BLaER1 treated with 17β-estradiol and CSF1 and Interleukin-3, amounts not matched to agents 10 nM and 100 nM (cell line): ENCODE data around the gene MADD.

Experiments used
- H3K27ac ChIP-seq, 11 experiments: shearing (Covaris generic); formaldehyde crosslinking; 2 replicates each; pipeline ENCODE4 v1.8.1; 2022
- H3K27me3 ChIP-seq, 11 experiments: shearing (Covaris generic); formaldehyde crosslinking; 2 replicates each; pipeline ENCODE4 v1.8.1; 2022
- H3K36me3 ChIP-seq, 11 experiments: shearing (Covaris generic); formaldehyde crosslinking; 2 replicates each; pipeline ENCODE4 v1.8.1; 2022
- H3K4me1 ChIP-seq, 10 experiments: shearing (Covaris generic); formaldehyde crosslinking; 2 replicates each; pipeline ENCODE4 v1.8.1; 2022
- H3K4me2 ChIP-seq, 11 experiments: shearing (Covaris generic); formaldehyde crosslinking; 2 replicates each; pipeline ENCODE4 v1.8.1; 2022
- H3K4me3 ChIP-seq, 10 experiments: shearing (Covaris generic); formaldehyde crosslinking; 2 replicates each; pipeline ENCODE4 v1.8.1; 2022
- H3K9ac ChIP-seq, 11 experiments: shearing (Covaris generic); formaldehyde crosslinking; 2 replicates each; pipeline ENCODE4 v1.8.1; 2022
- H3K9me3 ChIP-seq, 11 experiments: shearing (Covaris generic); formaldehyde crosslinking; replicated peaks in 1 of 11; 2 replicates each; pipeline ENCODE4 v1.8.1; 2022
- H4K20me1 ChIP-seq, 11 experiments: shearing (Covaris generic); formaldehyde crosslinking; 2 replicates each; pipeline ENCODE4 v1.8.1; 2022
- Cebpa-rat ChIP-seq, 11 experiments: shearing (Covaris generic); IDR thresholded peaks; 2 replicates each; pipeline ENCODE4 v1.8.1; 2022

Gene MADD

DNA sequence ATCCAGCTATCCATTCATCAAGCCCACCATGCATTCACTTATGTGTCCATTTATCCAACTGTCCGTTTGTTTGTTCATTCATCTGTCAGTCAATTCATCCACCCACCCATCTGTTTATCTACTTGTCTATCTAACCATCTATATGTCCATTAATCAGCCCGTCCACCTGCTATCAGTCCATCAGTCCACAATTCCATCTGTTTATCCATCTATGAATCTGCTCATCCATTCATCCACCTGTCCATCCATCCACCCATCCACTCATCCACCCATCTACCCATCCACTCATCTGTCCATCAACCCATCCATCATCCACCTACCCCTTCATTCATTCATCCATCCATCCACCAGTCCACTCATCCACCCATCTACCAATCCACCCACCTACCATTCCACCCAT lies 109.4 kb downstream of the MADD start:
- H4K20me1 ChIP-seq, result peaks cover 20 to 27% (median 22%) of the 10 kb centered on the region in 11 experiments; a peak in 19 of 22 replicates
- H3K4me2 ChIP-seq, result peak overlapping the region; percentile 90 to 100 (median 98)
- no peaks in the 10 kb centered on the region for H3K27me3 ChIP-seq
- peaks cover 54 to 73% (median 58%) of the 10 kb centered on the region in 10 experiments for H3K4me1 ChIP-seq
- H3K4me3 ChIP-seq, result peak overlapping the region in 9 of 10 experiments; percentile 76 to 99 (median 91); a peak in 15 of 20 replicates
- no peak for TF ChIP-seq Cebpa-rat (IDR thresholded peaks at IDR 0.05)
- peak overlapping the region; percentile 95 to 100 (median 99); a peak in 21 of 22 replicates for H3K9ac ChIP-seq
- H3K27ac ChIP-seq, result peak overlapping the region; percentile 94 to 100 (median 99)
- H3K9me3 ChIP-seq, result no peaks in the 10 kb centered on the region
- H3K36me3 ChIP-seq, result peaks cover 15 to 64% (median 39%) of the 10 kb centered on the region in 11 experiments
